Right lobe of liver (tissue), 4 donors: Measurements from ENCODE around the gene TERT.

Experiments
- CTCF ChIP-seq, 4 donors: fragments of 200-600 bp in 3 of 4; fragments of 450-650 bp in 1 of 4; IDR thresholded peaks; one replicate each; pipeline versions ENCODE4 v1.5.1 to v1.8.0; 2016 to 2022; ENCODE audit warnings: antibody characterized with exemption in 4 of 4, mild to moderate bottlenecking in 2 of 4
- POLR2A ChIP-seq: fragments of 450-650 bp; IDR thresholded peaks from one replicate; pipeline ENCODE4 v1.6.1; 2017; ENCODE audit warnings: antibody characterized with exemption, mild to moderate bottlenecking
- donor health status: DM: no; HTN: no; CAD: no.
- donor health status: DM: no; HTN: no; CAD: no.
- donor health status: DM: no; HTN: yes; CAD: no.

GRCh38 chr5:1334831-1335539 lies 40.1 kb upstream of the TERT start:
- no peak for TF ChIP-seq CTCF (IDR thresholded peaks at IDR 0.05)
- TF ChIP-seq POLR2A, result no peak
